PFSK-1 (cell line): ENCODE results near the gene URI1.

Experiments used
- FOXP2 ChIP-seq: optimal IDR thresholded peaks from 2 replicates; pipeline ENCODE3; 2011; ENCODE audit warnings: borderline replicate concordance, control low read depth, inconsistent platforms; ENCODE audit not compliant: insufficient read depth; ENCODE audit errors: extremely low read length, extremely low read depth
- POLR2AphosphoS5 ChIP-seq: IDR thresholded peaks from 2 replicates; pipeline ENCODE4 v1.6.1; 2012; ENCODE audit warnings: low read depth, mild to moderate bottlenecking, control low read depth, low read length, moderate library complexity
- SIN3A ChIP-seq: IDR thresholded peaks from 2 replicates; pipeline ENCODE4 v1.6.1; 2012; ENCODE audit warnings: mild to moderate bottlenecking, low read length, moderate library complexity, borderline replicate concordance; ENCODE audit not compliant: insufficient read depth
- TAF1 ChIP-seq: IDR thresholded peaks from 2 replicates; pipeline ENCODE4 v1.6.1; 2012; ENCODE audit warnings: low read length, control low read depth, borderline replicate concordance; ENCODE audit not compliant: insufficient read depth

- TF ChIP-seq TAF1 (no peak), FOXP2 (no peak), POLR2AphosphoS5 (no peak), SIN3A (no peak)
These were observed 86.3 kb downstream of the URI1 start for GRCh38 chr19:30028118-30028991.
